ENCODE results near the gene PKD1L1. TPM values are rescaled to one million over a fixed set of nuclear protein-coding genes. Genes with fewer than 3 reads are reported as not detected.
"Not testable (repeated sequence)": the region's sequence is repeated elsewhere in the genome, so short reads cannot be mapped to it uniquely, and the experiment has no call there.

The PKD1L1 gene
- polyA plus RNA-seq, 2 of the 4 experiments (the other 2 are of a cell fraction) = 0.21 TPM

DNA sequence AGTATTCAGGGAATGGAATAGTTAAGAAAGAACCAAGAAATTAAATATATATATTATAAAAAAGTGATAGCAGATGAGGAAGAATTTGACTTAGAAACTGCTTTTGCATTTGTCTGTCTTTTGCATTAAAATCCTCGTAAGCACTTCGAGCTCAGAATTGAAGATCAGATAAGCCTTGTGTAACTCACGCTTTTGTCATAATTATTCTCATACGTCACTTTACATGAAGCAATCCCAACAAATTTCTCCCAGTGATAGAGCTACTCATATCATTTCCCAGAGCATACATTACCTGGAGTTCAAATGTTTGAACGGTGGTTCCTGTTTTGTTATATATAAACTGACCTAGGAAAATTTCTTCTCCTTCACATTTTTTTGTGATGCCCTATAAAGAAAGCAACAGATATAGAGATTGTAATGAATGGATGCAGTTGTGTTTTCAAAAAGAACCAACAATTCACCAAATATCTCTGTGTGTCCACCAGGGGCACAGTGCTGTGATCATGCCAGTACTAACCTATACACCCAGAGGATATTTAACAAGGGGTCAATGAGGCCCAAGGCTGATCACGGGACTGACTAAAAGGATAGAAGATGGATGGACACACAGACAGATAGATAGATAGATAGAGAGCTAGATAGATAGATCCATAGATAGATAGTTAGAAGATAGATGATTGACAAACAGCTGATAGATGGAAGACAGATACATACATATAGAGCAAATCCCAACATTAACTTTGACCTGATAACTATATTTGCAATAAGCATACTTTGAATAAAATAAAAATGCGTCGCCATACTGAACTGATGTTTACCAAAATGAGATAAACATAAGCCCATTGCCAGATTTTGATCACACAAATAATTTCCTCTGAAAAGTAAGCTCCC is 40.5 kb upstream of the PKD1L1 start:
- WGBS (ENCODE audit: missing lambda C conversion rate) = 63% methylated on average over 8 of the region's 8 CpGs
- Histone ChIP-seq H3K4me1 (no peaks in the 10 kb centered on the region), H3K4me2 (no peak overlapping the region), H3K9me3 (no peaks in the 10 kb centered on the region), H3K27ac (no peak overlapping the region), H3K4me3 (no peak overlapping the region)
- POLR2A ChIA-PET = no interaction called here
- peak; percentile 21 to 40 for DNase-seq (ENCODE audit: low read depth in 1 of 2, low spot score in 1 of 2)
- CTCF ChIA-PET = interaction anchor here (0.6 to 8.0 kb wide), 13 partner anchors 13 to 722 kb away, joined by 3 to 173 read pairs (median 3); partner anchors contain the start of gene UPP1
- peak; percentile 62 to 79; a peak in 4 of 6 replicates for ATAC-seq
- TF ChIP-seq ZC3H11A (IDR thresholded peaks at IDR 0.05) = no peak
- TF ChIP-seq RAD21 (conservative IDR thresholded peaks at IDR 0.05 in 1 of 2, IDR thresholded peaks at IDR 0.05 in 1 of 2) = peak in 1 of 2 experiments; percentile 27; a peak in 1 of 5 replicates
- TF ChIP-seq FOXS1 (CRISPR knock-in tag; IDR thresholded peaks at IDR 0.05) = no peak
- TF ChIP-seq, protein P1, sequence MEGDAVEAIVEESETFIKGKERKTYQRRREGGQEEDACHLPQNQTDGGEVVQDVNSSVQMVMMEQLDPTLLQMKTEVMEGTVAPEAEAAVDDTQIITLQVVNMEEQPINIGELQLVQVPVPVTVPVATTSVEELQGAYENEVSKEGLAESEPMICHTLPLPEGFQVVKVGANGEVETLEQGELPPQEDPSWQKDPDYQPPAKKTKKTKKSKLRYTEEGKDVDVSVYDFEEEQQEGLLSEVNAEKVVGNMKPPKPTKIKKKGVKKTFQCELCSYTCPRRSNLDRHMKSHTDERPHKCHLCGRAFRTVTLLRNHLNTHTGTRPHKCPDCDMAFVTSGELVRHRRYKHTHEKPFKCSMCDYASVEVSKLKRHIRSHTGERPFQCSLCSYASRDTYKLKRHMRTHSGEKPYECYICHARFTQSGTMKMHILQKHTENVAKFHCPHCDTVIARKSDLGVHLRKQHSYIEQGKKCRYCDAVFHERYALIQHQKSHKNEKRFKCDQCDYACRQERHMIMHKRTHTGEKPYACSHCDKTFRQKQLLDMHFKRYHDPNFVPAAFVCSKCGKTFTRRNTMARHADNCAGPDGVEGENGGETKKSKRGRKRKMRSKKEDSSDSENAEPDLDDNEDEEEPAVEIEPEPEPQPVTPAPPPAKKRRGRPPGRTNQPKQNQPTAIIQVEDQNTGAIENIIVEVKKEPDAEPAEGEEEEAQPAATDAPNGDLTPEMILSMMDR (IDR thresholded peaks at IDR 0.05) = peak; percentile 33; the same call in 2 of the 3 replicates
- TF ChIP-seq HDAC2 (IDR thresholded peaks at IDR 0.05) = no peak
- TF ChIP-seq FOSL2 (IDR thresholded peaks at IDR 0.05) = no peak
- no peak for TF ChIP-seq FOSL2 (CRISPR knock-in tag; IDR thresholded peaks at IDR 0.05)
- TF ChIP-seq, protein P2, sequence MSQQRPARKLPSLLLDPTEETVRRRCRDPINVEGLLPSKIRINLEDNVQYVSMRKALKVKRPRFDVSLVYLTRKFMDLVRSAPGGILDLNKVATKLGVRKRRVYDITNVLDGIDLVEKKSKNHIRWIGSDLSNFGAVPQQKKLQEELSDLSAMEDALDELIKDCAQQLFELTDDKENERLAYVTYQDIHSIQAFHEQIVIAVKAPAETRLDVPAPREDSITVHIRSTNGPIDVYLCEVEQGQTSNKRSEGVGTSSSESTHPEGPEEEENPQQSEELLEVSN (IDR thresholded peaks at IDR 0.05; ENCODE audit: borderline replicate concordance, low read depth) = no peak
- TF ChIP-seq, protein P3, sequence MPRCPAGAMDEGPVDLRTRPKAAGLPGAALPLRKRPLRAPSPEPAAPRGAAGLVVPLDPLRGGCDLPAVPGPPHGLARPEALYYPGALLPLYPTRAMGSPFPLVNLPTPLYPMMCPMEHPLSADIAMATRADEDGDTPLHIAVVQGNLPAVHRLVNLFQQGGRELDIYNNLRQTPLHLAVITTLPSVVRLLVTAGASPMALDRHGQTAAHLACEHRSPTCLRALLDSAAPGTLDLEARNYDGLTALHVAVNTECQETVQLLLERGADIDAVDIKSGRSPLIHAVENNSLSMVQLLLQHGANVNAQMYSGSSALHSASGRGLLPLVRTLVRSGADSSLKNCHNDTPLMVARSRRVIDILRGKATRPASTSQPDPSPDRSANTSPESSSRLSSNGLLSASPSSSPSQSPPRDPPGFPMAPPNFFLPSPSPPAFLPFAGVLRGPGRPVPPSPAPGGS (IDR thresholded peaks at IDR 0.05) = no peak
- FAIRE-seq = peak; percentile 28

DNA sequence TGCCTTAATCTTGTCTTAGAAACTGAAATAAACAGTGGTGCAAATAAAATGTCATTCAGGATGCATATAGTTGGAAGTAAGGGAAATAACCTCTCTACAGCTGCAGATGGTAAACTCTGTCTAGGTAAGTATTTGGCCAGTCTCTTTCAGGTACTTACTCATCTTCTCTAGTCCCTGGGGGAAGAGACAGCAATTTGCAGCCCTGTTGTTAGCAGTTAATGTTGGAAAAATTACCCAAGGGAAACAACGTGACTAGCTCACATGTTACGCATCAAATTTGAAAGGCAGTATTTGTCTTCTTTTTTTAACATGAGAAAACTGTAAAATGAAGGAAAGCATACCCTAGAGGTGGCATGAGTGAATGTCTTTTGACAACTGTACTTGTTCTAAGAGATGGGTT is 34.3 kb upstream of the PKD1L1 start:
- H3K4me1 ChIP-seq = peaks cover 6% of the 10 kb centered on the region; the same call in 2 of the 3 replicates
- no peak for ATAC-seq
- ChIA-PET POLR2A (no interaction called here), CTCF (interaction anchor here (0.7 to 2.5 kb wide), 6 partner anchors 9 to 172 kb away, joined by 3 to 13 read pairs (median 6); no protein-coding TSS in a partner anchor)
- no peaks in the 10 kb centered on the region for H3K9me3 ChIP-seq
- H3K27ac ChIP-seq = no peak overlapping the region
- TF ChIP-seq, protein P3 (IDR thresholded peaks at IDR 0.05) = no peak
- TF ChIP-seq CBX8 (IDR thresholded peaks at IDR 0.05) (no peak), KDM1A (IDR thresholded peaks at IDR 0.05; ENCODE audit: low read depth) (no peak), PHF8 (IDR thresholded peaks at IDR 0.05; ENCODE audit: borderline replicate concordance, low read depth) (no peak), NFE2L2 (conservative IDR thresholded peaks at IDR 0.05; ENCODE audit: low read length) (no peak), CEBPB (IDR thresholded peaks at IDR 0.05) (no peak), CBX2 (IDR thresholded peaks at IDR 0.05; ENCODE audit: borderline replicate concordance, low read depth) (no peak), RFX5 (IDR thresholded peaks at IDR 0.05) (no peak), CHD4 (IDR thresholded peaks at IDR 0.05; ENCODE audit: borderline replicate concordance) (no peak), ZSCAN20 (CRISPR knock-in tag; IDR thresholded peaks at IDR 0.05) (no peak), EHMT2 (IDR thresholded peaks at IDR 0.05; ENCODE audit: low read depth) (no peak), TFCP2L1 (CRISPR knock-in tag; IDR thresholded peaks at IDR 0.05) (no peak), MAFK (IDR thresholded peaks at IDR 0.05; ENCODE audit: partially characterized antibody) (no peak)
- TF ChIP-seq, protein P4, sequence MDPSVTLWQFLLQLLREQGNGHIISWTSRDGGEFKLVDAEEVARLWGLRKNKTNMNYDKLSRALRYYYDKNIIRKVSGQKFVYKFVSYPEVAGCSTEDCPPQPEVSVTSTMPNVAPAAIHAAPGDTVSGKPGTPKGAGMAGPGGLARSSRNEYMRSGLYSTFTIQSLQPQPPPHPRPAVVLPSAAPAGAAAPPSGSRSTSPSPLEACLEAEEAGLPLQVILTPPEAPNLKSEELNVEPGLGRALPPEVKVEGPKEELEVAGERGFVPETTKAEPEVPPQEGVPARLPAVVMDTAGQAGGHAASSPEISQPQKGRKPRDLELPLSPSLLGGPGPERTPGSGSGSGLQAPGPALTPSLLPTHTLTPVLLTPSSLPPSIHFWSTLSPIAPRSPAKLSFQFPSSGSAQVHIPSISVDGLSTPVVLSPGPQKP (IDR thresholded peaks at IDR 0.05; ENCODE audit: low read depth, low read length) = no peak
- TF ChIP-seq, protein P5, sequence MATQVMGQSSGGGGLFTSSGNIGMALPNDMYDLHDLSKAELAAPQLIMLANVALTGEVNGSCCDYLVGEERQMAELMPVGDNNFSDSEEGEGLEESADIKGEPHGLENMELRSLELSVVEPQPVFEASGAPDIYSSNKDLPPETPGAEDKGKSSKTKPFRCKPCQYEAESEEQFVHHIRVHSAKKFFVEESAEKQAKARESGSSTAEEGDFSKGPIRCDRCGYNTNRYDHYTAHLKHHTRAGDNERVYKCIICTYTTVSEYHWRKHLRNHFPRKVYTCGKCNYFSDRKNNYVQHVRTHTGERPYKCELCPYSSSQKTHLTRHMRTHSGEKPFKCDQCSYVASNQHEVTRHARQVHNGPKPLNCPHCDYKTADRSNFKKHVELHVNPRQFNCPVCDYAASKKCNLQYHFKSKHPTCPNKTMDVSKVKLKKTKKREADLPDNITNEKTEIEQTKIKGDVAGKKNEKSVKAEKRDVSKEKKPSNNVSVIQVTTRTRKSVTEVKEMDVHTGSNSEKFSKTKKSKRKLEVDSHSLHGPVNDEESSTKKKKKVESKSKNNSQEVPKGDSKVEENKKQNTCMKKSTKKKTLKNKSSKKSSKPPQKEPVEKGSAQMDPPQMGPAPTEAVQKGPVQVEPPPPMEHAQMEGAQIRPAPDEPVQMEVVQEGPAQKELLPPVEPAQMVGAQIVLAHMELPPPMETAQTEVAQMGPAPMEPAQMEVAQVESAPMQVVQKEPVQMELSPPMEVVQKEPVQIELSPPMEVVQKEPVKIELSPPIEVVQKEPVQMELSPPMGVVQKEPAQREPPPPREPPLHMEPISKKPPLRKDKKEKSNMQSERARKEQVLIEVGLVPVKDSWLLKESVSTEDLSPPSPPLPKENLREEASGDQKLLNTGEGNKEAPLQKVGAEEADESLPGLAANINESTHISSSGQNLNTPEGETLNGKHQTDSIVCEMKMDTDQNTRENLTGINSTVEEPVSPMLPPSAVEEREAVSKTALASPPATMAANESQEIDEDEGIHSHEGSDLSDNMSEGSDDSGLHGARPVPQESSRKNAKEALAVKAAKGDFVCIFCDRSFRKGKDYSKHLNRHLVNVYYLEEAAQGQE (IDR thresholded peaks at IDR 0.05) = no peak
- FAIRE-seq = no peak
- H3K4me2 ChIP-seq = no peak overlapping the region
- peak in 1 of 2 experiments; percentile 11 for DNase-seq (ENCODE audit: low read depth in 1 of 2, low spot score in 1 of 2)
- WGBS (ENCODE audit: missing lambda C conversion rate) = 42% methylated on average over 2 of the region's 2 CpGs
- no peak overlapping the region for H3K4me3 ChIP-seq

DNA sequence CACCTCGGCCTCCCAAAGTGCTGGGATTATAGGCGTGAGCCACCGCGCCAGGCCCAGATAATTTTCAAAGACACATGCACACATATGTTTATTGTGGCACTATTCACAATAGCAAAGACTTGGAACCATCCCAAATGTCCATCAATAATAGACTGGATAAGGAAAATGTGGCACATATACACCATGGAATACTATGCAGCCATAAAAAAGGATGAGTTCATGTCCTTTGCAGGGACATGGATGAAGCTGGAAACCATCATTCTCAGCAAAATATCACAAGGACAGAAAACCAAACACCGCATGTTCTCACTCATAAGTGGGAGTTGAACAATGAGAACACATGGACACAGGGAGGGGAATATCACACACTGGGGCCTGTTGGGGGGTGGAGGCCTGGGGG is 32.4 kb upstream of the PKD1L1 start:
- H3K4me3 ChIP-seq; H3K27ac ChIP-seq; ATAC-seq; H3K4me1 ChIP-seq; FAIRE-seq; POLR2A ChIA-PET; H3K9me3 ChIP-seq; DNase-seq (ENCODE audit: low read depth in 1 of 2, low spot score in 1 of 2); H3K4me2 ChIP-seq: not testable (repeated sequence)
- CTCF ChIA-PET = interaction anchor here (1.0 to 2.0 kb wide), 3 partner anchors 11 to 130 kb away, joined by 3 to 6 read pairs (median 3); no protein-coding TSS in a partner anchor
- 91% methylated on average over 5 of the region's 5 CpGs for WGBS (ENCODE audit: missing lambda C conversion rate)
